NCI-H1105 (cell line): ENCODE results near the gene ILKAP.

Source experiments
- DNase-seq: peaks from one replicate; lab custom pipeline; 2025; lab: John Stamatoyannopoulos, UW

Gene ILKAP

DNA sequence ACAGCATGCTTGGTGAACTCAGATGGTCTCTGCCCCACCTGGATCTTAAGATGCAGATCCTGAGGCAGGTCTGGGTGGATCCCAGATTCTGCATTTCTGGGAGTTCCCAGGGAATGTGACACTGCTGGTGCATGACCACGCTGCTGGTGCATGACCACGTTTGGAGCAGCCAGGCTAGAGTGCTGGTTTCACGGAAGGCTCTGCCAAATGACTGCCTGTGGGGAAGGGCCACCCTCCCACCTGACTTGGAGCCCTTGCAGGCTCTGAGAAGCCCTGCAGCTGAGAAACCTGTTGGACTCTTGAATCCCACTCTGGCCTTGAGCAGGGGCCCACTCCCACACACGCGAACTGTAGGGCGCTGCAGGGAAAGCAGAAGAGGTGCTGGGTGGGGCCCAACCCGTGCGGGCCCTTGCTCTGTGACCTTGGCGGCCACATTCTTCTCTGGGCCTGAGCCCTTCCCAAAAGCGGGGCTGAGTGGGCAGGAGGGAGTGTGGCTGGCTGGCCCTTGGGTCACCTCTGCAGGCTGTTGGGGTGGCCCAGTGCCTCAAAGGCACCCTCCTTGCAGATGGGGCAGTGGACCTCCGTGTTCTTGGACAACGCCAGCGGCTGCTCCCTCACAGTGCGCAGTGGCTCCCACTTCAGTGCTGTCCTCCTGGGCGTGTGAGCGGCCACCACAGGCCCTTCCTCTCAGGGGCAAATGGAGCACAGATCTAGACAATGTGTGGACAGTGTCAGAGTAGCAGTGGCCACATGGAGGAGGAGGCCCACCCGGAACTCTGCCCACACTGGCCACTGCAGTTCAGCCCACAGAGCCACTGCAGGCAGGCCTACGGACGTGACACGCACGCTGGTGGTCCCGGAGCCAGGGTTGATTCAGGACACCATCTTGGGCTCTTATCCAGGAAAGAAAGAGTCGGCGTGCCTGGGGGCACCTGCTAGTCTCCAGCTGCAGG is 36.8 kb downstream of the ILKAP start:
- no peak for DNase-seq

DNA sequence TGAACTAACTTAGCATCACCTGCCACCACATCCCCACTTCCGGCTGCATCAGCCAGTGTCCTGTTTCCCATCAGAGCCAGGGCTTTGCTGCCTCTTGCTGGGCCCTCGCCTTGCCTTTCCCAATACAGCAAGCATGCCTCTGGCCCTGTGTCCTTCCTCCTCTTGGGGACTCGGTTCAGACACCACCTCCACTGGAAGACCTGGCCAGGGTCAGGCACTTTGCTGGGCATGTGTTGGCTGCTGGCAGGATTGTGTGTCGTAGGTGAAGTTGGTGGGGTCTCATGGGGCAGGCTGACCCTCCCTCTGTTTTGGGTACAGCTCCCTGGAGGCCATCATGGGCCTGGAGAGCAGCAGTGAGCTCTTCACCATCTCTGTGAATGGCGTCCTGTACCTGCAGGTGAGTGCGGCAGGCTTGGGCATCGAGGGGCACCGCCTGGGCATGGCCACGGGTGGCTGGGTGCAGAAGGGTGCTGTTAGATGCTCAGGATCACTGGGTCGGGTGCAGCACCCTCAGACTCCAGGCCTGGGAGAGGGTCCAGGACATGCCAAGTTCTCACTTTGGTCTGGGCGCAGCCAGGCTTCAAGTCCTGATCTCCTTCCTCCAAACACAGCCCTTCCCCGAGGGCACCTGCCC is 38.1 kb downstream of the ILKAP start:
- no peak for DNase-seq

DNA sequence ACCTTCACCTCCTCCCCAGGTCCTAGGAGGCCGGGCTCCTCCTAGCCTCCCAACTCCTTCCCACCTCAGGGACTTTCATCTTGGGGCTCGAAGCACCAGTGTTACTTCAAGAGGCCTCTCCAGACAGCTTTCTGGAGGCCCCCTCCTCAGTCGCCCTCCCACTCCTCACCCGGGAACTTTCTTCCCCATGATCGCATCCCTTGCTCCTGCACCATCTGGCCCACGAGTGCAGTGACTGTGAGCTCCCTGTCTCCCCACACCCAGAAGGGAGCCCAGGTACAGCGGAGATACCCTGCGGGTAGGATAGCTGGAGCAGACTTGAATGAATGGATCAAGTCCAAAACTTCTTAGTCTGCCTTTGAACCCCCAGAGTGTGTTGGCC is 38.6 kb downstream of the ILKAP start:
- DNase-seq, result no peak

DNA sequence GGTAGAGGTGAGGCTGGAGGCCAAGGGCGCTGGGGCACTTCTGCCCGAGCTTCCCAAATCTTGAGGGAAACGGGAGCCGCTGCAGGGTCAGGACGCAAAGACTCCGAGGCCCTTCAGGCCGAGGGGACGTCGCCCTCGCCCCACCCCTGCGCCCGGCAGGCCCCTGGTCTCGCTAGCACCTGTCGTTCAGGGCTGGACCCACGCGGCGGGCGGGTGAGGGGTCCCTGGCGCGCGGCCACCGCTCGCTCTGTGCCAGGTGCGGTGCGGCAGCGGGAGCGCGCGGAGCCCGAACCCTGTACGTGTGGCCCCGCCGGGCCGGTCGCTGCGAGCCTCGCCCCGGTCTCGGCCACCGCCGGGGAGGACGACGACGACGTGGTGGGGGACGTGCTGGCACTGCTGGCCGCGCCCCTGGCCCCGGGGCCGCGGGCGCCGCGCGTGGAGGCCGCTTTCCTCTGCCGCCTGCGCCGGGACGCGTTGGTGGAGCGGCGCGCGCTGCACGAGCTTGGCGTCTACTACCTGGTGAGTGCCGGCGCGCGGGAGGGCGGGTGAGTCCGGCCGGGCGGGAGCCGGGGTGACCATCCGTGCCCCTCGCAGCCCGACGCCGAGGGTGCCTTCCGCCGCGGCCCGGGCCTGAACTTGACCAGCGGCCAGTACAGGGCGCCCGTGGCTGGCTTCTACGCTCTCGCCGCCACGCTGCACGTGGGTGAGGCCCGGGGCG is 39.9 kb downstream of the ILKAP start:
- peak; percentile 22 for DNase-seq

- no peak for DNase-seq
Measured at GRCh38 chr2:238162846-238163441, 40.6 kb downstream of the ILKAP start.

DNA sequence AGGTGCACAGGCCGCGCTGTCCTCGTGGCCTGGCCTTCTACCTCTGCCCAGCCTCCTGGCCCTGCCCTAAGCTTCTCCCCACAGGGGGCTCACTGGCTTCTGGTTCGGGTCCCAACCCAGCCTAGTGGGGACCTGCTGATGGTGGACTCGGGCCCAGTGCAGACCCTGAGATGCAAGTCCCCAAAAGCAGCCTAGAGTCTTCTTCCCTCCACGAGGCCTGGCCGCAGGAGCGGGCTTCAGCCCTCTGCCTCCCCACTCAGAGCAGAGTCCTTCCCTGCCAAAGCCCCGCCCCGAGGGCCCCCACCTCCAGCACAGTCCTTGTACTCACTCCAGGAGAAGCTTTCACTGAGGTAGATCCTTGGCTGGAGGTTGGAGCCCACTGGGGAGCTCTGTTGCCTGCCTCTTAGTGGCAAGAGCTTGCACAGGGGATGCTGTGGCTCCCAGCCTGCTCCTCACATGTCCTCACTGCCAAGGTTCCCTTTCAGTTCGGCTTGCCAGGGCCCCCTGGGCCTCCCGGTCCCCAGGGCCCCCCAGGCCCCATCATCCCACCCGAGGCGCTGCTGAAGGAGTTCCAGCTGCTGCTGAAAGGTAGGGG is 41.1 kb downstream of the ILKAP start:
- DNase-seq, result no peak

GRCh38 chr2:238161291-238162051 is 42.0 kb downstream of the ILKAP start:
- DNase-seq, result no peak

DNA sequence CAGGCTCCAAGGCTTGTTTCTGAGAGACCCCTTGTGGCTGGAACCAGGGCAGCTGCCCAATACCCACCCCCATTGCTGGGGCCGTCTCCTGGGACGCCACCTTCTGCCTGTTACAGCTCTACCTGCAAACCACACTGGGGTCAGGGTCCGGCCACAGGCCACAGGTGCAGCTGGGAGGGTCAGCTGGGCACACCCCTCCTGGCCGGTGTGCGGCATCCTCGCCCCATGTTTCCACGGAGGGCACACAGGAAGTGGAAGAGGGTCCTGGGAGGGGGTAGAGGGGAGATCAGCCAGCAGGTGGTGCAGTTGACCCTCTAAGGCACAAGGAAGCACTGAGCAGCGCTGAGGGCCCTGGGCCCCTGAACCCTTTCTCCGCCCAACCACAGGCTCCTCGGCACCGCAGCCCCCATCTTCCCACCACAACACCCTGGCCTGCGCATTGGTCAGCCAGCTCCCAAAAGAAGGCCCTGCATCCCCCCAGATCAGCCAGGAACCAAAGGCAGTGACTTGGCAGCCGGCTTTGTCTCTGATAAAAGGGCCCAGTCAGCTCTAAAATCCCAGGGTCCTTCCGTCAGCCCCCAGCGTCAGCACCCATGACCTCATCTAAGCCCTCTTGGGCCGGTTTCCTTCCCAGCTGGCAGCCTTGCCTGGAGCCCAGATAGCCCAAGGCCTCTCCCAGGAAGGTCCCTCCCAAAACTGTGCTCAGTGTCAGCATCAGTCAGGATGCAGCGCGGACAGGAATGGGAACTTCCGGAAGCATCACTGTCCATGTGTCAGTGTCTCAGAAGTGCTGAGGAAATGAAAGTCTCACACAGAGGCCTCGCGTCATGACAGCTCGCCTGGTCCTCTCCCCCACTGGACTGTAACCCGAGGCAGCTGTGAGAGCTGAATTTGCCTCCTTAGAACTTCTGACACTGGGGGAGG is 43.0 kb downstream of the ILKAP start:
- DNase-seq, result no peak

DNA sequence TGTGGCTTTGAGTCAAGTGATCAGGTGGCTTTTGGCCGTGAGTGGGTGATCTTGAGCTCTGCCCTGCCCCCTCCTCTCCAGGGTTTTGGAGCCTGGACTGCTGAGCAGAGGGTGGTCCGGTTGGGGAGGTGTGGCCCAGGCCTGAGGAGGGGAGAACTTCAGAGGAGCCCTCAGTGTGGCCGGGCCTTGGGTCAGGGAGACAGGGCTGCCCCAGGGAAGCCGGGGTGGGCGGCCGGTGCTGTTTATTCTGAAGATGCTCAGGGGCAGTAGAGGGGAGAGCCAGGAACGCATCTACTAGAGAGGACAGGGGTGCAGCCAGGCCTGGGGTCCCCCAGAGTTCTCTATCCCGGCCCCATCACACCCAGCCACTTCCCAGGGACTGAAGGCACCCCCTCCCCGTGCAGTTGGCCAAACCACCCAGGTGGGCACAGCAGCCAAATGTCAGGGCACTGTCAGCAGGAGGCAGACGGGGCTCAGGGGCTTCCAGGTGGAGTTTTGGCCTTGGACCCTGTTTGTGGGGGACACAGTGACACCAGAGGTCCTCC is 43.8 kb downstream of the ILKAP start:
- DNase-seq, result no peak

- DNase-seq, result no peak
Measured at GRCh38 chr2:238159071-238159539, 44.4 kb downstream of the ILKAP start.

GRCh38 chr2:238158509-238159070 is 44.9 kb downstream of the ILKAP start, which contains the start of gene ERFE:
Gene ERFE, plus strand, starts transcription at chr2:238158970. Its CDS starts 38 bp downstream, at chr2:238159008.
- DNase-seq, result peak; percentile 20

DNA sequence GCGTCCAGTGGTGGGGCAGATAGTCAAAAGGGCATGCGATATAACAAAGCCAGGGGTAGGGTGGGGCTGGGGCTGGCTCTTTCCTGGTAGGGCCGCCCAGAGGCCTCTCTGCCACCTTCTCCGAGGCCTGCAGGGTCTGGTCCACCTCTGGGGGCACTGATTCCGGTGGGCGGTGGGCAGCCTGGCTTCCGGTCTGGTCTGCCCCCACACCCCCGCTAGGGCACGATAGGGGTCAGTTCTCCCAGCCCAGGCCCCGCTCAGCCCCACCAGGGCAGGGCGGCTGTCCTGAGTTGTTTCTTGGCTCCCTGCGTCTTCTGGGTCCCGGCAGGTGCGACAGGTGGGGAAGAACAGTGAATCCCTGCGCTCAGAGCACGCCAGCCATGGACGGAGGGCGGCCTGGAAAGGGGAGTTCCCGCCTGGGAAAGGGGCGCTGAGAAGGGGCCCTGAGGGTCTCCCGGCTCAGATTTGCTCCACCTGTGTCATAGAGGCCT is 45.4 kb downstream of the ILKAP start:
- DNase-seq, result no peak

DNA sequence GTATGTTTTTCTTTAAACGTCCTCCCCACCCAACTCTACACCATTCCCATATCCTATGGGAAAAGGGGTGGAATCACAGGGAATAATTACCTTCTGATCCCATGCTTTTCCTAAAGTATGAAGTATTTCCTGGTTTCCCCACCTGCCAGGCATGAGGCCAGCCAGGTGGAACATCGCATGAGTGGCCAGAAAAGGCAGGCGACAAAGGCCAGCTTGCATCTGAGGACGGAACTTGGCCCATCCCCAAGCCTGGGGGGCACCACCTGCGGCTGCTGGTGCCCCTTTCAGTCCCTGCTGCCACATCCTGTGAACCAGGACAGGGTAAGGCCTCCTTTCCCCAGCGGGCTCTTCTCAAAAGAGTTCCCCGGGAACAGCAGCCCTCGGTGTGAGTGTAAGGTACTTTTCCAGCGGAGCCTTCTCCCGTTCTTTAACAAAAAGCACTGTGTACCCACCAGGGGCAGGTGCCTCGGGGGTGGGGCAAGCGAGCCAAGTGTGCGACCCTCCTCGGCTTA is 45.9 kb downstream of the ILKAP start:
- no peak for DNase-seq

DNA sequence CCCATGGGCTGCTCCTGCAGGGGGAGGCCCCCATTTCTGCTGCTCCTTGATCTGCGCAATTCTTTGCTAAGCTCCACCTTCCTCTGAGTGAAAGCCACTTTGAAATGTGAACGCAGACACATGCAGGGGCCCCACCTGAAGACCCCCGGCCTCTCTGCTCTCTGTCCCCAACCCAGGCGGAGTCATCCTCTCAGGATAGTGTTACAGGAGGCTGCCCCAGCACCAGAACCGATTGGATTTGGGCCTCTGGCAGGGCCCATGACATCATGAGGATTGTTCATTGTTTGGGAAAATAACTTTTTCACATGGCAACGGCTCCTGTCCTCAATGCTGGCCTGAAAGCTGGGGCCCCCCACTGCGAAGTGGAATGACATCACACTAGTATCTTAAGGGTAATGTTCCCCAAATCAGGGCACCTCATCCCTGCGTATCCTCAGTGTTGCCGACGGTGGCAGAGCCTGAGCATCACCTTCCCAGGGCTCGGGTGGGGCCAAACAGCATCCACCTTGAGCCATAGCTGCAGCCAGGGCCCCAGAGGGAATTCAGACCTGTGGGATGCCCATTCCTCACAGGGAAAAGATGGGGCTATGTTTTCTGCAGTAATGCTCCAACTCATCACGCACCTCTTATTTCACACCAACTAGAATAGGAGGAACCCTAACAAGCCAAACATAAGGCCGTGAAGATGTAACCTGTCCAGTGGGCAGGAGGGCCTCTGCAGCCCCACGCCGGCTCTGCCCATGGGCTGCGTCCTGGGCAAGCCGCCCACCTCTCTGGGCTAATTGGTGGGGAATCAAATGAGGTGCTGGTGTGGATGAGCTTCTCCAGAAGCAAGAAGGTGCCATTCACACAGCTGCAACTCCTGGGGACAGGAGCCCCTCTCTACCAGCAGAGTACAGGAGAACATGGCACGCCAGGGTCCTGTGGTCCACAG is 47.5 kb downstream of the ILKAP start:
- no peak for DNase-seq

DNA sequence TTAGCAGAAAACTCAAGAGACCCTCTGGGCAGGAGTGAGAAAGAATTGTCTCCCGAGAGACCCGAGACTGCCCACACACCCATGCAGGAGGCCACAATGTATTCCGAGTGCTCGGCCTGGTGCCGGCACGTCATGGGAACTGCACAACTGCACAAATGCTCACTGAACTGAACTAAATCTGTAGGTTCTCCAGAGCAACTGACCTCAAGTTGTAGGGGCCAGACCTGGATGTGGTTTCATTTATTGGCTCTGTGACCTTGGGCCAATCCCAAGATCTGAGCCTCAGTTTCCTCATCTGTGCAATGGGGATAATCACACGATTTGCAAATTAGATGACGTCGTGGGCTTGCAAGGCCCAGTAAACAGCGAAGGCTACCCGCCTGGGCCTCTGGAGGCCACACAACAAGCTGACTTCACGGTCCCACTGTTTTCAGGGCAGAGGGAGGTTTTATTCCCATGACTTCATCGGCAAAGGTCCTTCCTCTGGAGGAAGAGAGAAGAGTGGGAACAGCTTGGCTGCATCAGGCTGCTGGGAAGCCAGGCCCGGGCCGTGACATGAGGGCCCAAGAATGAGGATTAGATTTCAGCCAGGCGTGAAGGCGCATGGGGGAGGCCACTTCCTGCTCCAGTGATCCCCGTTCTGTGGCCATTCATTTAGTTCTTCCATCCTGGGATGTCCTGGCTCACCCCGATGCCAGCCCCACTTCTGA is 48.3 kb downstream of the ILKAP start:
- no peak for DNase-seq

DNA sequence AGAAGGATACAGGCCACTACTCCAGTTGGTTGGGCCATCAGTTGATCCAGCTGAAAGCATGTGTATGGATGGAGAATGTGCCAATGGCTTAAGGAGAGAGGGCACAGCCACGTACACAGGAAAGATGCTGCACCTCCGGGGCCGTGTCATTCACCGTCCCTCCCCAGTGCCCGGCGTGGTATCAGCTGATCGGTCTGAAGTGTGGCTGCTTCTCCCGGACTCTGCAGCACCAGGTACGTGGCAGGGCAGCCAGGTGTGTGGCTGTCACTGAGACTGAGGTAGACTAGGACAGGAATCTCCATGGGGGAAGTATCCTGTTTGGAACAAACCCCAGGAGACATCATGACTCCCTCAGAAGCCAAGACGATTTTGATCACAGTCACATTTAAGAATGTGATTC is 48.9 kb downstream of the ILKAP start:
- DNase-seq, result no peak
